H1 (cell line): ENCODE results near the gene PARD3.

Source experiments
- ATF3 ChIP-seq: IDR thresholded peaks from 2 replicates; pipeline ENCODE4 v1.6.1; 2011; ENCODE audit warnings: low read depth, mild to moderate bottlenecking, low read length; ENCODE audit not compliant: insufficient read depth
- CTCF ChIP-seq, 3 experiments: IDR thresholded peaks; 1 replicate in 2 of 3; 2 replicates in 1 of 3; pipeline versions ENCODE4 v1.5.1 to v1.6.1; 2011; ENCODE audit warnings: low read length in 3 of 3, mild to moderate bottlenecking in 3 of 3, inconsistent platforms in 2 of 3, low read depth in 1 of 3, moderate library complexity in 1 of 3; ENCODE audit not compliant: insufficient read depth in 1 of 3; ENCODE audit errors: control extremely low read depth in 1 of 3
- GABPA ChIP-seq: IDR thresholded peaks from 2 replicates; pipeline ENCODE4 v1.6.1; 2011; ENCODE audit warnings: mild to moderate bottlenecking, low read length, moderate library complexity, borderline replicate concordance; ENCODE audit not compliant: insufficient read depth
- SRF ChIP-seq: IDR thresholded peaks from 2 replicates; pipeline ENCODE4 v1.6.1; 2011; ENCODE audit warnings: mild to moderate bottlenecking, low read depth, low read length, moderate library complexity

- TF ChIP-seq CTCF (IDR thresholded peaks at IDR 0.05; ENCODE audit: control extremely low read depth in 1 of 3, insufficient read depth in 1 of 3, low read depth in 1 of 3, low read length in 3 of 3) (no peak), ATF3 (no peak), GABPA (no peak), SRF (no peak)
Observed at GRCh38 chr10:34757933-34758332, 57.2 kb downstream of the PARD3 start.
